ENCODE measurements around the gene NRROS.
A peak's percentile ranks its signal among the peaks of the same experiment; 100 is the strongest.

NRROS gene

DNA sequence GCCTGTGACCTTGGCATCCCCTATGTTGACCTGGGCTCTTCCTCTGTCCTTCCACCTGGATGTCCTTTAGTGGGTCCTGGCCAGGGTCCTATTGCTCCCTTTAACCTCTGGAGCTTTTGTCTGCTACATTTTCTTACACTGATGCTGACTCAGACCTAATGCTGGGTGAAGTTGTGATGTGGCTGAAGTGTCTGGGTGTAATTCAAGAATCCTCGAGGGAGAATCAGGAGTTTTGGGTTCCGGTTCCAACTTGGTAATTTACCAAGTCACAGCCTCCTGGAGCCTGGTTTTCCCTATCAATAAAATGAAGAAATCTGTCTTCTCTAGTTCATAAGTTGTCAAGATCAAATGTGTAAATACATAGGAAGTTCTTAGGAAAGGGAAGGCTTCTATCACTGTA lies 46.9 kb downstream of the NRROS start:
- peak; percentile 31 for DNase-seq (ENCODE audit: low read depth)

DNA sequence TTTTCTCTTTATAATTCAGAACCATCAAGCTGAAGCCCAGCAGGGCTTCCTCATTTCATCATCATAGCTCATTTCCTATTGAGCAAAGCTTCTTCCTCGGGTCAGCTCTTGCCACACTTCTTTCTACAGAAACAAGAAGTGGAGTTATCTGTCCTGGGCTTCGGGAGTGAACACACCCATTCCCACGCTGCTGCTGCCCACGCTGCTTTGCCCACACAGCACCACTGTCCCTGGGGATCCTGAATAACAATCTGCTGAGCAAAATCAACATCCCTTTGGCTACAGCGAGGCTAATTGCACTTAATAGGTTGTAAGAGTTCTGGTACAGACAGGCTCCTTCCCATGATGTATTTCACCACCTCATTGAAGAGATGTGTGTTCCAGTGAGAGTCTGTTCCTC lies 48.9 kb downstream of the NRROS start:
- peak; percentile 92 for DNase-seq (ENCODE audit: low read depth)

- no peak for DNase-seq (ENCODE audit: low read depth)
Observed at GRCh38 chr3:196689941-196690660, 50.6 kb downstream of the NRROS start.

- no peak for DNase-seq (ENCODE audit: low read depth)
Observed at GRCh38 chr3:196691386-196691785, 51.9 kb downstream of the NRROS start.

DNA sequence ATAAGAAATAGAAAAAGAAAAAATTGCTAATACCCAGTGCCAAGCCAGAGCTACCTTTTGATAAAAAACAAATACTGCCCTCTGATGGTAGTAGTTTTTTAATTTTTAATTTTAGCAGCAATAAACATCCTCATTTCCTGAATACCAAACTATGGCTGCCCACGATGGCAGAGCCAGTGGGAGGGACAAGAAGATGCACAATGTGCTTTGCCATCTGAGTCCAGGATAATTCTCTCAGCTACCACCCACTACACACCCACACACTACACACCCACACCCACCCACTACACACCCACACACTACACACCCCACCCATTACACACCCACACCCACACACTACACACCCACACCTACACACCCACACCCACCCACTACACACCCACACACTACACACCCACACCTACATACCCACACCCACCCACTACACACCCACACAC lies 54.7 kb downstream of the NRROS start:
- peak; percentile 4 for DNase-seq (ENCODE audit: low read depth)

DNA sequence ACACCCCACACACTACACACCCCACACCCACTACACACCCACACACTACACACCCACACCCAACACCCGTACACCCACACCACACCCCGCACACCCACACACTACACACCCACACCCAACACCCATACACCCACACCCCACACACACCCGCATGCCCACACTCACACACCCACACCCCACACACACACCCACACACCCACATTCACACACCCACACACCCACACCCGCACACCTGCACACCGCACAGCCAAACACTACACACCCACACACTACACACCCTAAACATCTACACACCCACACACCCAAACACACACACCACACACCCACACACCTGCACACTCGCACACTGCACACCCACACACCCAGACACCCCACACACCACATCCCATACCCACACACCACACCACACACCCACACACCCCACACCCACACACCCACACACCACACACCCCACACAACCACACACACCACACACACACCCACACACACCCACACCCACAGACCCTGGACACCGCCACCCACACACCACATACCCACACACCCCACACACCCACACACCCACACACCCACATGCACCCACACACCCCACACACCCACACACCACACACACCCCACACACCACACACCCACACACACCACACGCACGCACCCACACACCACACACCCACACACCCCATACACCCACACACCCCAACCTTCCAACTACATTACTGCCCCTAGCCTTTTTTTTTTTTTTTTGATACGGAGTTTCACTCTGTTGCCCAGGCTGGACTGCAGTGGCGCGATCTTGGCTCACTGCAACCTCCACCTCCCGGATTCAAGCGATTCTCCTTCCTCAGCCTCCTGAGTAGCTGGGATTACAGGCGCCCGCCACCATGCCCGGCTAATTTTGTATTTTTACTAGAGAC lies 55.7 kb downstream of the NRROS start:
- DNase-seq (ENCODE audit: low read depth): no peak

- DNase-seq (ENCODE audit: low read depth): no peak
Observed at GRCh38 chr3:196695849-196696226, 56.3 kb downstream of the NRROS start.

DNA sequence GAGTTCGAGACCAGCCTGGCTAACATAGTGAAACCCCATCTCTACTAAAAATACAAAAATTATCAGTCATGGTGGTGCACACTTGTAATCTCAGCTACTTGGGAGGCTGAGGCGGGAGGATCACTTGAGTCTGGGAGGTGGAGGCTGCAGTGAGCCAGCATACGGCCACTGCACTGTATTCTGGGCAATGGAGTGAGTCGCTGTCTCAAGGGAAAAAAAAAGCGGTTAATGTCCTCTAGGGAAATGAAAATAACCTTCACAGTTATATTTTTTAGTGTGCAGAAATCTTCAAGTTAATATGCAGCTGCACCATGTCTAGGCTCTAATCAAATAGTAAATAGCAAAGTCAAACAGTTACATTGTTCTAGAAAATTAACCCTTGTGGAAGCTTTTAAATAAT lies 57.8 kb downstream of the NRROS start:
- no peak for DNase-seq (ENCODE audit: low read depth)

GRCh38 chr3:196699749-196700148 lies 60.3 kb downstream of the NRROS start:
- DNase-seq (ENCODE audit: low read depth): no peak

- no peak for DNase-seq (ENCODE audit: low read depth)
Observed at GRCh38 chr3:196700801-196701200, 61.3 kb downstream of the NRROS start.

DNA sequence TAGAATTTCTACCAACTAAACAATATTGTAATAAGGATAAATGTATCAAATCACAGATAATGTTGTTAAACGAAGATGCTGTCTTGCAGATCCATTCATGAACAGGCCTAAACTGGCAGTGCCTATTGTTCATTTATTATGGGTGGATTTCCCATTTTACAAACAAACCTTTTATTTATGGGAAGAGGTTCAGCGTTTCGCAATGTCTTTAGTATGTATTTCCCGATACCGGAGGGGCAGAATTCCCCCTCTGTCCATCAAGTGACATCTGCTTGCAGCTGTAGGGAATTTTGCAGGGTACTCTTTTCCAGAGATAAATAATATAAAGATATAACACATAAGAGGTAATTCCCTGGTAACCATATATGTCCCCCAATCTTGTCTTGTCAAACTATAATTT lies 66.8 kb downstream of the NRROS start:
- no peak for DNase-seq (ENCODE audit: low read depth)

- DNase-seq (ENCODE audit: low read depth): no peak
Observed at GRCh38 chr3:196706731-196707130, 67.2 kb downstream of the NRROS start.

DNA sequence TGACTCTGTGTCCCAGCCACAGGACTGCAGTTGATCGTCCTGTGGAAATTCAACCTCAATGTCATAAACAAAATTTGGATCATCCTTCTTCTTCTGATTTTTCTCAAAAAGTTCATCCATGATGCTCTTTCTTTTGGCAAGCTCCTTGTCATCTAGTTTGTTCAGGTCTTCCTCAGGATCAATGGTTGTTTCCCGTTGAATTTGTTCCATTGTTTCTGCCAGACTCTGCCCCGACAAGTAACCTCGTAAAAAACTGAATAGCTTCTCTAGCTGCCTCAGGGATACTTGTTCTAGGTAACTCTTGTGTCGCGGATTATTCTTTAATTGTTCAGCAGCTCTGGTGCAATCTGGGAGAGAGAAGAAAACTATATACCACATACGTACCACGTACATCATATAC lies 68.1 kb downstream of the NRROS start:
- no peak for DNase-seq (ENCODE audit: low read depth)

DNA sequence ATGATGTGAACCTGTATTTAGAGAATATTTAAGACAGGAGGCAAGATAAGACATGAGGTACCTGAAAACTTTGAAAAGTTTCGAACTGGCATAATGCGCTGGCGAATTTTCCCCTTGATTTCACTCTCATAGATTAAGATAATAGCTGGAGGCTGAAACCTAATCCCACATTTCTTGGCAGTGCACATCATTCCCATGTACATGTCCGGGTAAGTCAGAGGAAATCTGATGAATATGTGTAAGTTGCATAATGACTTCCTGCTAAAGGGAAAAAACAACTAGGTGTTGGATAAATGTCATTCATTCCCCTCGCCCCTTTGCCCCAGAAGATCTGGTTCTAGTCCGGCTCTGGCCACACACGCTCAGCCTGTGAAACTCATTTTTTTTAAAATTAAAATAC lies 69.0 kb downstream of the NRROS start:
- peak; percentile 12 for DNase-seq (ENCODE audit: low read depth)
